ENCODE results near the gene ZNF253.
"Not testable (repeated sequence)": the region's sequence is repeated elsewhere in the genome, so short reads cannot be mapped to it uniquely, and the experiment has no call there.

Gene ZNF253

GRCh38 chr19:19823916-19824315 is 41.8 kb upstream of the ZNF253 start:
- TF ChIP-seq CTCF (IDR thresholded peaks at IDR 0.05), result no peak
- no peaks in the 10 kb centered on the region for H3K36me3 ChIP-seq
- no peak overlapping the region for H3K27ac ChIP-seq
- H3K4me1 ChIP-seq (ENCODE audit: control insufficient read depth in 1 of 2, insufficient read depth in 1 of 2, low read depth in 1 of 2, low read length in 1 of 2), result peaks cover 10 to 14% of the 10 kb centered on the region in 2 experiments
- no peak overlapping the region for H3K4me3 ChIP-seq (ENCODE audit: low read depth in 1 of 2, low read length in 1 of 2)
- no peaks in the 10 kb centered on the region for H3K27me3 ChIP-seq
- H3K9me3 ChIP-seq, result peaks cover 4% of the 10 kb centered on the region

- Histone ChIP-seq H3K4me3 (ENCODE audit: low read depth in 1 of 2, low read length in 1 of 2) (no peak overlapping the region), H3K36me3 (no peaks in the 10 kb centered on the region), H3K4me1 (ENCODE audit: control insufficient read depth in 1 of 2, insufficient read depth in 1 of 2, low read depth in 1 of 2, low read length in 1 of 2) (peaks cover 4% of the 10 kb centered on the region in 2 experiments), H3K27me3 (no peaks in the 10 kb centered on the region), H3K27ac (no peak overlapping the region), H3K9me3 (peaks cover 19% of the 10 kb centered on the region)
- no peak for TF ChIP-seq CTCF (IDR thresholded peaks at IDR 0.05)
Observed at GRCh38 chr19:19826875-19827274, 38.8 kb upstream of the ZNF253 start.

DNA sequence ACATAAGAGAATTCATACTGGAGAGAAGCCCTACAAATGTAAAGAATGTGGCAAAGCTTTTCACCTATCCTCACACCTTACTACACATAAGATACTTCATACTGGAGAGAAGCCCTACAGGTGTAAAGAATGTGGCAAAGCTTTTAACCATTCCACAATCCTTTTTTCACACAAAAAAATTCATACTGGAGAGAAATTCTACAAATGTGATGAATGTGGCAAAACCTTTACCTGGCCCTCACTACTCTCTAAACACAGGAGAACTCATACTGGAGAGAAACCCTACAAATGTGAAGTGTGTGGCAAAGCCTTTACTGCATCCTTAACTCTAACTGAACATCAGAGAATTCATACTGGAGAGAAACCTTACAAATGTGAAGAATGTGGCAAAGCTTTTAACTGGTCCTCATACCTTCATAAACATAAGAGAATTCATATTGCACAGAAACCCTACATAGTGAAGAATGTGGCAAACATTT is 30.1 kb upstream of the ZNF253 start:
- Histone ChIP-seq H3K27ac (no peak overlapping the region), H3K9me3 (peaks cover 40% of the 10 kb centered on the region), H3K36me3 (no peaks in the 10 kb centered on the region), H3K4me3 (ENCODE audit: low read depth in 1 of 2, low read length in 1 of 2) (no peak overlapping the region), H3K27me3 (no peaks in the 10 kb centered on the region), H3K4me1 (ENCODE audit: control insufficient read depth in 1 of 2, insufficient read depth in 1 of 2, low read depth in 1 of 2, low read length in 1 of 2) (no peaks in the 10 kb centered on the region)
- TF ChIP-seq CTCF (IDR thresholded peaks at IDR 0.05), result no peak

GRCh38 chr19:19847781-19848180 is 17.9 kb upstream of the ZNF253 start:
- TF ChIP-seq CTCF (IDR thresholded peaks at IDR 0.05), result no peak
- H3K27me3 ChIP-seq, result no peaks in the 10 kb centered on the region
- no peak overlapping the region for H3K27ac ChIP-seq
- H3K36me3 ChIP-seq, result no peaks in the 10 kb centered on the region
- H3K4me1 ChIP-seq (ENCODE audit: control insufficient read depth in 1 of 2, insufficient read depth in 1 of 2, low read depth in 1 of 2, low read length in 1 of 2), result no peaks in the 10 kb centered on the region
- no peak overlapping the region for H3K4me3 ChIP-seq (ENCODE audit: low read depth in 1 of 2, low read length in 1 of 2)
- peaks cover 17% of the 10 kb centered on the region for H3K9me3 ChIP-seq

GRCh38 chr19:19849056-19849455 is 16.6 kb upstream of the ZNF253 start:
- Histone ChIP-seq H3K9me3 (peaks cover 12% of the 10 kb centered on the region), H3K4me3 (ENCODE audit: low read depth in 1 of 2, low read length in 1 of 2) (no peak overlapping the region), H3K27ac (no peak overlapping the region), H3K27me3 (no peaks in the 10 kb centered on the region), H3K4me1 (ENCODE audit: control insufficient read depth in 1 of 2, insufficient read depth in 1 of 2, low read depth in 1 of 2, low read length in 1 of 2) (no peaks in the 10 kb centered on the region), H3K36me3 (no peaks in the 10 kb centered on the region)
- TF ChIP-seq CTCF (IDR thresholded peaks at IDR 0.05), result no peak

DNA sequence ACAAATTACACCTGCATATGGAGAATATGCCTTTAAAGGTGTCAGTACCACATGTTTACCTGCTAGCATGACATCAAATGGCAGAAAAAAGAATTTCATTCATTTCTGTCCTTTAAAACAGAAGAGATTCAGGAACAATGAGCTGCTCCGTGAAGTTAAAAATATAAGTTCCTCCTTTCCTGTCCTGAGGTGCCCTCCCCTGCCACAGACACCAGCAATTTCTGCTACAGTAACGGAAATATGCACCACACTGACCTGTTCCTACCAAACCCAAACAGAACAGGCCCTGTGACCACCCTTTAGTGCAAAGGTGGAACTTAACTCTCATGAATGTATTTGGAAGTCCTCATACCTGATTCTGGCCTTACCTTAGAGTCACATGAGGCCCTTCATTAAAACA is 13.9 kb upstream of the ZNF253 start:
- not testable (repeated sequence) for H3K4me3 ChIP-seq (ENCODE audit: low read depth in 1 of 2, low read length in 1 of 2); H3K36me3 ChIP-seq; H3K9me3 ChIP-seq; H3K4me1 ChIP-seq (ENCODE audit: control insufficient read depth in 1 of 2, insufficient read depth in 1 of 2, low read depth in 1 of 2, low read length in 1 of 2); H3K27ac ChIP-seq; H3K27me3 ChIP-seq

Measured in neutrophil (primary cell).